ENCODE data around the gene TARM1.

TARM1 gene

DNA sequence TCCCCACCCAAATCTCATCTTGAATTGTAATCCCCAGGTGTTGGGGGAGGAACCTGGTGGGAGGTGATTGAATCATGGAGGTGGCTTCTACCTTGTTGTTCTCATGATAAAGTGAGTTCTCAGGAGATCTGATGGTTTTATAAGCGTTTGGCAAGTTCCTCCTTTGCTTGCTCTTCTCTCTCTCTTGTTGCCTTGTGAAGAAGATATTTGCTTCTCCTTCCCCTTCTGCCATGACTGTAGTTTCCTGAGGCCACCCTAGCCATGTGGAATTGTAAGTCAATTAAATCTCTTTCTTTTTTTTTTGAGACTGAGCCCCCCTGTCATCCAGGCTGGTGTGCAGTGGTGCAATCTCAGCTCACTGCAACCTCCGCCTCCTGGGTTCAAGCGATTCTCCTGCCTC is 51.9 kb downstream of the TARM1 start:
- Histone ChIP-seq H3K27me3 (peaks cover 15% of the 10 kb centered on the region), H3K4me3 (ENCODE audit: low read depth, low read length) (no peak overlapping the region), H3K9me3 (no peaks in the 10 kb centered on the region), H3K36me3 (no peaks in the 10 kb centered on the region), H3K4me1 (no peaks in the 10 kb centered on the region)
- DNase-seq: no peak
- no peak for TF ChIP-seq CTCF (IDR thresholded peaks at IDR 0.05; ENCODE audit: low read depth, low read length)

- Histone ChIP-seq H3K27me3 (peaks cover 15% of the 10 kb centered on the region), H3K4me3 (ENCODE audit: low read depth, low read length) (no peak overlapping the region), H3K4me1 (no peaks in the 10 kb centered on the region), H3K36me3 (no peaks in the 10 kb centered on the region), H3K9me3 (no peaks in the 10 kb centered on the region)
- DNase-seq: no peak
- no peak for TF ChIP-seq CTCF (IDR thresholded peaks at IDR 0.05; ENCODE audit: low read depth, low read length)
Observed at GRCh38 chr19:54026656-54027055, 54.5 kb downstream of the TARM1 start.

GRCh38 chr19:54024660-54025059 is 56.5 kb downstream of the TARM1 start:
- TF ChIP-seq CTCF (IDR thresholded peaks at IDR 0.05; ENCODE audit: low read depth, low read length): no peak
- no peak for DNase-seq
- peaks cover 10% of the 10 kb centered on the region for H3K27me3 ChIP-seq
- H3K4me1 ChIP-seq: no peaks in the 10 kb centered on the region
- H3K4me3 ChIP-seq (ENCODE audit: low read depth, low read length): no peak overlapping the region
- no peaks in the 10 kb centered on the region for H3K9me3 ChIP-seq
- H3K36me3 ChIP-seq: no peaks in the 10 kb centered on the region

GRCh38 chr19:54023191-54023590 is 58.0 kb downstream of the TARM1 start:
- no peak for DNase-seq
- Histone ChIP-seq H3K4me3 (ENCODE audit: low read depth, low read length) (no peak overlapping the region), H3K4me1 (no peaks in the 10 kb centered on the region)

GRCh38 chr19:54021932-54022331 is 59.2 kb downstream of the TARM1 start:
- Histone ChIP-seq H3K4me1 (no peaks in the 10 kb centered on the region), H3K36me3 (no peaks in the 10 kb centered on the region), H3K4me3 (ENCODE audit: low read depth, low read length) (no peak overlapping the region), H3K27me3 (peaks cover 5% of the 10 kb centered on the region), H3K9me3 (no peaks in the 10 kb centered on the region)
- TF ChIP-seq CTCF (IDR thresholded peaks at IDR 0.05; ENCODE audit: low read depth, low read length): no peak
- no peak for DNase-seq

More at GRCh38 chr19:54023191-54023590, 58.0 kb downstream of the TARM1 start:
- no peak for TF ChIP-seq CTCF (IDR thresholded peaks at IDR 0.05; ENCODE audit: low read depth, low read length)
- Histone ChIP-seq H3K36me3 (no peaks in the 10 kb centered on the region), H3K9me3 (no peaks in the 10 kb centered on the region), H3K27me3 (peaks cover 10% of the 10 kb centered on the region)

DNA sequence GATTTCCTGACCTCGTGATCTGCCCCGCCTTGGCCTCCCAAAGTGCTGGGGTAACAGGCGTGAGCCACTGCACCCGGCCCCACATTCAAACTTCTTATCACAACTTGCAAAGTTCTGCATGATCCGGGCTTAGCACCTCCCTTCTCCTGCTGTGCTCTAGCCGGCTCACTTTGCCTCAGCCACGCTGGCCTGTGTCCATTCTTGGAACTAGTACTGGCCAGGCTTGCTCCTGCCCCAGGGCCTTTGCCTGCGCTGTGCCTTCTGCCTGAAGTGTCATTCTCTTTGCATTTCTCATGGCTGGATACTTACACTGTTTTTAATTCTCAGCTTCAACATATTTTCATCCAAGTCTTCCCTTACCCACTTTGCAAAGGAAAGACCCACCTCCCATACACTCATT is 59.8 kb downstream of the TARM1 start:
- Histone ChIP-seq H3K4me3 (ENCODE audit: low read depth, low read length) (no peak overlapping the region), H3K36me3 (no peaks in the 10 kb centered on the region), H3K4me1 (no peaks in the 10 kb centered on the region), H3K27me3 (no peaks in the 10 kb centered on the region; the same call in 1 of the 2 replicates), H3K9me3 (no peaks in the 10 kb centered on the region)
- DNase-seq: no peak
- TF ChIP-seq CTCF (IDR thresholded peaks at IDR 0.05; ENCODE audit: low read depth, low read length): no peak
